ENCODE measurements around the gene ARHGEF25.

The ARHGEF25 gene

GRCh38 chr12:57606821-57607220, 4.4 kb upstream of the ARHGEF25 start:
- no peak for TF ChIP-seq CTCF (IDR thresholded peaks at IDR 0.05; ENCODE audit: insufficient read depth, low read length, poor library complexity, severe bottlenecking)
- H3K4me3 ChIP-seq (replicated peaks; ENCODE audit: low read depth, low read length), result no peak overlapping the region
- DNase-seq (ENCODE audit: extremely low read depth, insufficient read length), result no peak
- H3K27me3 ChIP-seq (replicated peaks; ENCODE audit: control insufficient read depth, insufficient read depth, low read length), result no peaks in the 10 kb centered on the region
- peaks cover 6% of the 10 kb centered on the region for H3K36me3 ChIP-seq (ENCODE audit: control insufficient read depth, insufficient read depth, low read length)

- no peaks in the 10 kb centered on the region for H3K27me3 ChIP-seq (replicated peaks; ENCODE audit: control insufficient read depth, insufficient read depth, low read length)
- H3K4me3 ChIP-seq (replicated peaks; ENCODE audit: low read depth, low read length), result no peak overlapping the region
- TF ChIP-seq CTCF (IDR thresholded peaks at IDR 0.05; ENCODE audit: insufficient read depth, low read length, poor library complexity, severe bottlenecking), result no peak
- H3K36me3 ChIP-seq (ENCODE audit: control insufficient read depth, insufficient read depth, low read length), result peaks cover 4% of the 10 kb centered on the region
- no peak for DNase-seq (ENCODE audit: extremely low read depth, insufficient read length)
Measured at GRCh38 chr12:57607958-57608663, 3.1 kb upstream of the ARHGEF25 start.

- H3K36me3 ChIP-seq (ENCODE audit: control insufficient read depth, insufficient read depth, low read length), result peaks cover 4% of the 10 kb centered on the region
- no peak for DNase-seq (ENCODE audit: extremely low read depth, insufficient read length)
- no peak for TF ChIP-seq CTCF (IDR thresholded peaks at IDR 0.05; ENCODE audit: insufficient read depth, low read length, poor library complexity, severe bottlenecking)
- H3K4me3 ChIP-seq (replicated peaks; ENCODE audit: low read depth, low read length), result no peak overlapping the region
- no peaks in the 10 kb centered on the region for H3K27me3 ChIP-seq (replicated peaks; ENCODE audit: control insufficient read depth, insufficient read depth, low read length)
Measured at GRCh38 chr12:57609101-57609780, 2.0 kb upstream of the ARHGEF25 start.

GRCh38 chr12:57609781-57610553, 1.3 kb upstream of the ARHGEF25 start:
- H3K27me3 ChIP-seq (replicated peaks; ENCODE audit: control insufficient read depth, insufficient read depth, low read length), result no peaks in the 10 kb centered on the region
- no peak overlapping the region for H3K4me3 ChIP-seq (replicated peaks; ENCODE audit: low read depth, low read length)
- TF ChIP-seq CTCF (IDR thresholded peaks at IDR 0.05; ENCODE audit: insufficient read depth, low read length, poor library complexity, severe bottlenecking), result no peak
- peaks cover 4% of the 10 kb centered on the region for H3K36me3 ChIP-seq (ENCODE audit: control insufficient read depth, insufficient read depth, low read length)
- DNase-seq (ENCODE audit: extremely low read depth, insufficient read length), result no peak

GRCh38 chr12:57610554-57611107, 604 bp upstream of the ARHGEF25 start:
- Histone ChIP-seq H3K36me3 (ENCODE audit: control insufficient read depth, insufficient read depth, low read length) (peaks cover 4% of the 10 kb centered on the region), H3K4me3 (replicated peaks; ENCODE audit: low read depth, low read length) (peak overlapping the region; percentile 66), H3K27me3 (replicated peaks; ENCODE audit: control insufficient read depth, insufficient read depth, low read length) (no peaks in the 10 kb centered on the region)
- TF ChIP-seq CTCF (IDR thresholded peaks at IDR 0.05; ENCODE audit: insufficient read depth, low read length, poor library complexity, severe bottlenecking), result no peak
- DNase-seq (ENCODE audit: extremely low read depth, insufficient read length), result no peak

All from GM06990 (cell line).